GM10248 (cell line): ENCODE measurements around the gene CACNA2D1.

ENCODE experiments used
- CTCF ChIA-PET: fragments of 300-600 bp; sonication (Branson Sonifier 250); formaldehyde crosslinking; extraction: SDS; loops from one replicate; lab custom pipeline; 2021; ENCODE audit warnings: antibody characterized with exemption; lab: Yijun Ruan, JAX
- POLR2A ChIA-PET: fragments of 350-650 bp; sonication (Branson Sonifier 250); formaldehyde crosslinking; extraction: SDS; loops from one replicate; lab custom pipeline; 2020; ENCODE audit warnings: antibody characterized with exemption; lab: Yijun Ruan, JAX
- DNase-seq: peaks from one replicate; pipeline ENCODE4 v3.0.0; 2012; ENCODE audit errors: extremely low spot score
- CTCF ChIP-seq: IDR thresholded peaks from 2 replicates; pipeline ENCODE4 v1.5.1; 2012; ENCODE audit warnings: mild to moderate bottlenecking, low read depth; ENCODE audit errors: extremely low read depth, missing control alignments, control extremely low read depth

The CACNA2D1 gene

GRCh38 chr7:82106201-82106600 lies 337.4 kb downstream of the CACNA2D1 start:
- DNase-seq: no peak
- POLR2A ChIA-PET: no interaction called here
- TF ChIP-seq CTCF: no peak
- CTCF ChIA-PET: no interaction called here

- no peak for TF ChIP-seq CTCF
- POLR2A ChIA-PET: no interaction called here
- no peak for DNase-seq
- CTCF ChIA-PET: no interaction called here
Measured at GRCh38 chr7:82105463-82105862, 338.1 kb downstream of the CACNA2D1 start.

- POLR2A ChIA-PET: no interaction called here
- CTCF ChIA-PET: no interaction called here
- no peak for TF ChIP-seq CTCF
- no peak for DNase-seq
Measured at GRCh38 chr7:82098414-82098813, 345.2 kb downstream of the CACNA2D1 start.

- CTCF ChIA-PET: no interaction called here
- TF ChIP-seq CTCF: no peak
- POLR2A ChIA-PET: no interaction called here
- no peak for DNase-seq
Measured at GRCh38 chr7:82091126-82091684, 352.4 kb downstream of the CACNA2D1 start.

GRCh38 chr7:82087099-82087498 lies 356.5 kb downstream of the CACNA2D1 start:
- POLR2A ChIA-PET: no interaction called here
- CTCF ChIA-PET: no interaction called here
- no peak for DNase-seq
- no peak for TF ChIP-seq CTCF

- CTCF ChIA-PET: interaction anchor here (1.1 kb wide), 1 partner anchor 149 kb away, joined by 3 read pairs; no protein-coding TSS in a partner anchor
- no peak for DNase-seq
- TF ChIP-seq CTCF: no peak
- POLR2A ChIA-PET: no interaction called here
Measured at GRCh38 chr7:82085116-82085515, 358.5 kb downstream of the CACNA2D1 start.
